Measurements from ENCODE around the gene GUCD1. TPM values are rescaled to one million over a fixed set of nuclear protein-coding genes. Genes with fewer than 3 reads are reported as not detected.

Gene GUCD1
- total and polyA plus RNA-seq, 2 of the 13 experiments (the other 11 are each of a cell fraction or from before 2014, with no cell fraction given): 128 to 245 TPM

GRCh38 chr22:24506802-24507438 is 48.0 kb downstream of the GUCD1 start (continued):
- TF ChIP-seq CSRNP1 (CRISPR knock-in tag; IDR thresholded peaks at IDR 0.05) (0 out of 2 replicates have a peak, but pooled peaks have one; percentile 51), RCOR2 (CRISPR knock-in tag; IDR thresholded peaks at IDR 0.05) (0 out of 2 replicates have a peak, but pooled peaks have one; percentile 51), ZNF12 (CRISPR knock-in tag; IDR thresholded peaks at IDR 0.05) (peak; percentile 64; the same call in 1 of the 2 replicates), ZNF589 (CRISPR knock-in tag; conservative IDR thresholded peaks at IDR 0.05) (no peak), MAF1 (CRISPR knock-in tag; IDR thresholded peaks at IDR 0.05; ENCODE audit: borderline replicate concordance) (no peak), HCFC1 (IDR thresholded peaks at IDR 0.05; ENCODE audit: low read depth, low read length) (no peak), HDAC6 (IDR thresholded peaks at IDR 0.05; ENCODE audit: low read depth, low read length) (no peak), GFI1 (CRISPR knock-in tag; IDR thresholded peaks at IDR 0.05; ENCODE audit: borderline replicate concordance) (no peak), IRF1 (CRISPR knock-in tag; IDR thresholded peaks at IDR 0.05; ENCODE audit: low read depth) (no peak), ZNF432 (CRISPR knock-in tag; IDR thresholded peaks at IDR 0.05; ENCODE audit: borderline replicate concordance) (no peak), HMG20A (CRISPR knock-in tag; IDR thresholded peaks at IDR 0.05; ENCODE audit: borderline replicate concordance) (no peak), RBFOX2 (IDR thresholded peaks at IDR 0.05; ENCODE audit: low read depth, low read length) (no peak), TP53 (CRISPR knock-in tag; conservative IDR thresholded peaks at IDR 0.05) (no peak), ELF1 (CRISPR knock-in tag; IDR thresholded peaks at IDR 0.05) (peak; percentile 51), ZMYM4 (CRISPR knock-in tag; IDR thresholded peaks at IDR 0.05) (peak; percentile 33; the same call in 1 of the 2 replicates), RARA (CRISPR knock-in tag; IDR thresholded peaks at IDR 0.05) (peak; percentile 56; the same call in 1 of the 2 replicates), POGZ (CRISPR knock-in tag; IDR thresholded peaks at IDR 0.05) (no peak), TAF1 (CRISPR knock-in tag; IDR thresholded peaks at IDR 0.05) (no peak), ETV5 (CRISPR knock-in tag; IDR thresholded peaks at IDR 0.05; ENCODE audit: borderline replicate concordance) (peak; percentile 86)
- TF ChIP-seq, protein P1, sequence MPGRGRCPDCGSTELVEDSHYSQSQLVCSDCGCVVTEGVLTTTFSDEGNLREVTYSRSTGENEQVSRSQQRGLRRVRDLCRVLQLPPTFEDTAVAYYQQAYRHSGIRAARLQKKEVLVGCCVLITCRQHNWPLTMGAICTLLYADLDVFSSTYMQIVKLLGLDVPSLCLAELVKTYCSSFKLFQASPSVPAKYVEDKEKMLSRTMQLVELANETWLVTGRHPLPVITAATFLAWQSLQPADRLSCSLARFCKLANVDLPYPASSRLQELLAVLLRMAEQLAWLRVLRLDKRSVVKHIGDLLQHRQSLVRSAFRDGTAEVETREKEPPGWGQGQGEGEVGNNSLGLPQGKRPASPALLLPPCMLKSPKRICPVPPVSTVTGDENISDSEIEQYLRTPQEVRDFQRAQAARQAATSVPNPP (CRISPR knock-in tag; IDR thresholded peaks at IDR 0.05): no peak
- TF ChIP-seq, protein P2, sequence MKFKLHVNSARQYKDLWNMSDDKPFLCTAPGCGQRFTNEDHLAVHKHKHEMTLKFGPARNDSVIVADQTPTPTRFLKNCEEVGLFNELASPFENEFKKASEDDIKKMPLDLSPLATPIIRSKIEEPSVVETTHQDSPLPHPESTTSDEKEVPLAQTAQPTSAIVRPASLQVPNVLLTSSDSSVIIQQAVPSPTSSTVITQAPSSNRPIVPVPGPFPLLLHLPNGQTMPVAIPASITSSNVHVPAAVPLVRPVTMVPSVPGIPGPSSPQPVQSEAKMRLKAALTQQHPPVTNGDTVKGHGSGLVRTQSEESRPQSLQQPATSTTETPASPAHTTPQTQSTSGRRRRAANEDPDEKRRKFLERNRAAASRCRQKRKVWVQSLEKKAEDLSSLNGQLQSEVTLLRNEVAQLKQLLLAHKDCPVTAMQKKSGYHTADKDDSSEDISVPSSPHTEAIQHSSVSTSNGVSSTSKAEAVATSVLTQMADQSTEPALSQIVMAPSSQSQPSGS (CRISPR knock-in tag; IDR thresholded peaks at IDR 0.05): no peak
- TF ChIP-seq, protein P3, sequence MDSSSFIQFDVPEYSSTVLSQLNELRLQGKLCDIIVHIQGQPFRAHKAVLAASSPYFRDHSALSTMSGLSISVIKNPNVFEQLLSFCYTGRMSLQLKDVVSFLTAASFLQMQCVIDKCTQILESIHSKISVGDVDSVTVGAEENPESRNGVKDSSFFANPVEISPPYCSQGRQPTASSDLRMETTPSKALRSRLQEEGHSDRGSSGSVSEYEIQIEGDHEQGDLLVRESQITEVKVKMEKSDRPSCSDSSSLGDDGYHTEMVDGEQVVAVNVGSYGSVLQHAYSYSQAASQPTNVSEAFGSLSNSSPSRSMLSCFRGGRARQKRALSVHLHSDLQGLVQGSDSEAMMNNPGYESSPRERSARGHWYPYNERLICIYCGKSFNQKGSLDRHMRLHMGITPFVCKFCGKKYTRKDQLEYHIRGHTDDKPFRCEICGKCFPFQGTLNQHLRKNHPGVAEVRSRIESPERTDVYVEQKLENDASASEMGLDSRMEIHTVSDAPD (CRISPR knock-in tag; IDR thresholded peaks at IDR 0.05): 0 out of 2 replicates have a peak, but pooled peaks have one; percentile 12
- TF ChIP-seq, protein P4, sequence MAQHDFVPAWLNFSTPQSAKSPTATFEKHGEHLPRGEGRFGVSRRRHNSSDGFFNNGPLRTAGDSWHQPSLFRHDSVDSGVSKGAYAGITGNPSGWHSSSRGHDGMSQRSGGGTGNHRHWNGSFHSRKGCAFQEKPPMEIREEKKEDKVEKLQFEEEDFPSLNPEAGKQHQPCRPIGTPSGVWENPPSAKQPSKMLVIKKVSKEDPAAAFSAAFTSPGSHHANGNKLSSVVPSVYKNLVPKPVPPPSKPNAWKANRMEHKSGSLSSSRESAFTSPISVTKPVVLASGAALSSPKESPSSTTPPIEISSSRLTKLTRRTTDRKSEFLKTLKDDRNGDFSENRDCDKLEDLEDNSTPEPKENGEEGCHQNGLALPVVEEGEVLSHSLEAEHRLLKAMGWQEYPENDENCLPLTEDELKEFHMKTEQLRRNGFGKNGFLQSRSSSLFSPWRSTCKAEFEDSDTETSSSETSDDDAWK (CRISPR knock-in tag; IDR thresholded peaks at IDR 0.05): no peak
